ELR (cell line): ENCODE data around the gene FRMD4A.
"Not testable (repeated sequence)": the region's sequence is repeated elsewhere in the genome, so short reads cannot be mapped to it uniquely, and the experiment has no call there.

ENCODE experiments used
- DNase-seq: peaks from one replicate; pipeline ENCODE4 v3.0.0-alpha.2; 2015; ENCODE audit warnings: low read depth

The FRMD4A gene

GRCh38 chr10:13984647-13985155, 346.0 kb downstream of the FRMD4A start:
- peak; percentile 99 for DNase-seq

- no peak for DNase-seq
Observed at GRCh38 chr10:13983035-13983434, 347.7 kb downstream of the FRMD4A start.

DNA sequence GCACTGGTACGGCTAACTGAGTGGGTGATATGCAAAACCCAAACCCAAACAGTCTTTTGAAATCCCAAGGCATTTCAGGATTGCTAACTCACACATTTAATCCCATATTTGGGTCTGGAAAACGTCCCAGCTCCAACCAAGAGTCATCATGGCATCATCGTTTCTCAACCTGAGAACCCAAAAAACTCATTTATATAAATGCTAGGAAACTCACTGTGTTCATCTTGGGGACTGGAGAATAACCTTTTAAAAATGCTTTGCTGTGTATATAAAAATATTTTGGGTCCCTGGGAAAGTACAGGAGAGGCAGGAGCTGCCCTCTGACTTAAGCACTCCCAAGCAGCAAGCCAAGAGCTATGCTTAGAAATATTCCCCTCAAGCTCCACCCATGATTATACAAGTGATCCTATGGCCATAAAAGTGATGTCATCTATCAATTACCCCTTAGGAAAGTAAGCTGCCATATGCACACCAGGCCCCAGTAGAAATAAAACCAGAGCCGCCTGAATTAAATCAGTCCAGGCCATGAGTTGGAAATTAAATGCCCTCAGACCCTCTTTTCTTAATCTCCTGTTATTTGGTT, 352.1 kb downstream of the FRMD4A start:
- peak; percentile 87 for DNase-seq

DNA sequence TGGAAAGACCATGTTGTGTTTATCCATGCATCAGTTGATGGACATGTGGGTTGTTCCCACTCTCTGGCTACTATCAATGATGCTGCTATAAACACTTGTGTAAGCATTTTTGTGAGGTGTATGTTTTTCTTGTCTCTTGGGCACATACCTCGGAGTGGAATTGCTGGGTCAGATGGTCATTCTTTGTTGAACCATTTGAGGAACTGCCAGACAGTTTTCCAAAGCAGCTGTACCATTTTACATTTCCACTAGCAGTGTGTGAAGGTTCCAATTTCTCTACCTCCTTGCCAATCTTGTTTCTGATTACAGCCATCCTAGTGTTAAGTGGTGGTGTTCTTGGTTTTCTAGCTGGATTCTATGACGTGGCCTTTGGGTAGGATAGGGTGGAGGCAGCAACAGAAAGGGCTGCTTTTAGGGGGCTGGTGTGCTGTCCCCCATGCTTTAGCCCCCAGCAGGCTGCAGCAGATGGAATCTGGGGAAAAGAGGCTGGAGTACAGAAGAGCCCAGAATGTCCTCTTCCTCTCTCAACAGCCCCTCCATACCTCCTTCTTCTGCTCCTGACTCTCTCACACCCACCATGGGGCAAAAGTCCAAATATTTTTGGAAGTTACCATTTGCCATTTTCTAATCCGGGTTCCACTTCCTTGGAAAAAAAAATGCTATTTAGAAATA, 352.7 kb downstream of the FRMD4A start:
- no peak for DNase-seq

DNA sequence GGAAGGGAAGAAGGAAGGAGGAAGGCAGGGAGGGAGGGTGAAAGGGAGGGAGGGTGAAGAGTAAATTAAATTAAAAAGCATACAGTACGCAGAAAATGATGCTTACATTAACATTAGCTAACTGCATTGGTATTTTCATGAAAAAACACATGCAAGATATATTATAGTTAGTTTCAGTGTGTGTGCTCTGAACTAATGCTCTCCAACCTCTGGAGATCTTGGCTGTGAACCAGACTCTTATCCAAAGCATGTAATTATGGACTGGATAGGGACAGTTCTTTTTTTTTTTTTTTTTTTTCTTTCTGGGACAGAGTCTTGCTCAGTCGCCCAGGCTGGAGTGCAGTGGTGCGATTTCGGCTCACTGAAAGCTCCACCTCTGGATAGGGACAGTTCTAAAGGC, 357.0 kb downstream of the FRMD4A start:
- no peak for DNase-seq

DNA sequence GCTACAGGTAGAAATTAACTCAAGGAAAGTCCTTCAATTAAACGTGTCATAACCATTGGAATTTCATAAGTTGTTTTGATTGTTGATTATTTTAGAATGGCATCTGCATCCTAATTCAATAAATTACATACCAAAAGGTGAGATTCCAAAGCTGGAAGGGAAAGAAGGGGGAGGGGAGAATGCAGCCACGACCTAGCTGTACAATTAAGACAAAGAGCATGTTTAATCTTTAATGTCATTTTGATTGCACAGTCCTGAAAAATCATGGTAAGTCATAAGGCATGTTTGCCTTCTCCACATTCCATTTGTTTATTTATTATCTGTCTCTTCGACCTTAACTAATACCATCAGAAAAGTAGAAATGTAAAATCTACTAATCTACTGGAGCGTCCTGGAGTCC, 358.1 kb downstream of the FRMD4A start:
- DNase-seq, result no peak

GRCh38 chr10:13971601-13972475, 358.9 kb downstream of the FRMD4A start:
- DNase-seq, result peak; percentile 19

DNA sequence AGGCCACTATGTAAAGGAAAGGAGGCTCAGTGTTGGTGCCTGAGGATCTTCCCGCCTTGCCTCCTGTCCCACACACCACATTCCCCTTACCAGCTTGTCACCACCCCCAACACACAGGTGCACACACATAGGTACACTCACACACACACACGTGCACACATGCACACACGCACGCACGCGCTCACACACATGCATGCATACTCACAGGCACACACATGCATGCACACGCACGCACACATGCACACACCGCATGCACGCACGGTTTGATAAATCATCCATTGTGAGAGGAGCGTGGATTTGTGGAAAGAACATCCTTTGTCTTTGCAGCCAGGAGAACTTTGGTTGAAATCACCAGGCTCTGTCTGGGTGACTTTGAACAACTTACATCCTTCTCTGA, 359.8 kb downstream of the FRMD4A start:
- no peak for DNase-seq

- no peak for DNase-seq
Observed at GRCh38 chr10:13970236-13970956, 360.3 kb downstream of the FRMD4A start.

DNA sequence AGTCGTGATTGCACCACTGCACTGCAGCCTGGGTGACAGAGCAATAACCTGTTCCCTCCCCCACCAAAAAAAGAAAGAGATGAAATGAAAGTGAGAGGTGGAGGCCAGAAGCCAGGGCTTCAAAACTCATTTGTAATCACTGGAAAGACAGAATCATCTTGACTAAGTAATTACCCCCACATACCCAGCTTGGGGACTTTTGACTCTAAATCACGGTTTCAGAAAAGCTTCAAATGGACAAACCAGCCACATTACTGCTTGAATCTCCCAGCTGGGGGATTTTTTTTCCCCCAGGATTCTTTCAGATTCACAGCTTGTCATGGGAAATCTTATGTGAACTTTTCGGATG, 361.0 kb downstream of the FRMD4A start:
- no peak for DNase-seq

DNA sequence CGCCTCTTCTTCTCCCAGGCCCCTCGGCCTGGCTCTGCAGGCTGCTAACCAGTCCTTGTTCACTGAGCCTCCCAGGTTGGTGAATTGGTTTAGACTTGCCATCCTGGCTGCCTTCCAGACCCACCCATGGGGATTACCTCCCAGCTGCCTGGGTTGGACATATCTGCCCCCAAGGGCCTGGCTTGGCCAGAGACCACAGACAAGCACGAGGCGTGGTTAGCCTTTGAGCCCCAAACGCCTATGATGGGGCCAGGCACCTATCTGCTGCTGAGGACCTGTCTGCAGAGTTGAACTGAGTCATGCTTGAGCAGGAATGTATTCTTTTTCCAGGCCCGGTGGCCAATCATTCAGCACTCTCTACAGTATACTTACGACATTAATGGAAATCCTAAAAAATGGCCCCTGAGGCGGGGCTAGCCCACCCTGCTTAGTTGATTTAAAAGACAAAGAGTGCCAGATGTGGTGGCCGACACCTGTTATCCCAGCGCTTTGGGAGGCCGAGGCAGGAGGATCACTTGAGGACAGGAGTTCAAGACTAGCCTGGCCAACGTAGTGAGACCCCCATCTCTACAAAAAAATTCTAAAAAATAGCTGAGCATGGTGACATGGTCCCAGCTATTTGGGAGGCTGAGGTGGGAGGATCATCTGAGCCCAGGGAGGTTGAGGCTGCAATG, 361.5 kb downstream of the FRMD4A start:
- peak; percentile 19 for DNase-seq

GRCh38 chr10:13961853-13962252, 368.9 kb downstream of the FRMD4A start:
- DNase-seq, result no peak

GRCh38 chr10:13961097-13961496, 369.6 kb downstream of the FRMD4A start:
- DNase-seq, result peak; percentile 95

GRCh38 chr10:13960603-13961002, 370.1 kb downstream of the FRMD4A start:
- peak; percentile 33 for DNase-seq

DNA sequence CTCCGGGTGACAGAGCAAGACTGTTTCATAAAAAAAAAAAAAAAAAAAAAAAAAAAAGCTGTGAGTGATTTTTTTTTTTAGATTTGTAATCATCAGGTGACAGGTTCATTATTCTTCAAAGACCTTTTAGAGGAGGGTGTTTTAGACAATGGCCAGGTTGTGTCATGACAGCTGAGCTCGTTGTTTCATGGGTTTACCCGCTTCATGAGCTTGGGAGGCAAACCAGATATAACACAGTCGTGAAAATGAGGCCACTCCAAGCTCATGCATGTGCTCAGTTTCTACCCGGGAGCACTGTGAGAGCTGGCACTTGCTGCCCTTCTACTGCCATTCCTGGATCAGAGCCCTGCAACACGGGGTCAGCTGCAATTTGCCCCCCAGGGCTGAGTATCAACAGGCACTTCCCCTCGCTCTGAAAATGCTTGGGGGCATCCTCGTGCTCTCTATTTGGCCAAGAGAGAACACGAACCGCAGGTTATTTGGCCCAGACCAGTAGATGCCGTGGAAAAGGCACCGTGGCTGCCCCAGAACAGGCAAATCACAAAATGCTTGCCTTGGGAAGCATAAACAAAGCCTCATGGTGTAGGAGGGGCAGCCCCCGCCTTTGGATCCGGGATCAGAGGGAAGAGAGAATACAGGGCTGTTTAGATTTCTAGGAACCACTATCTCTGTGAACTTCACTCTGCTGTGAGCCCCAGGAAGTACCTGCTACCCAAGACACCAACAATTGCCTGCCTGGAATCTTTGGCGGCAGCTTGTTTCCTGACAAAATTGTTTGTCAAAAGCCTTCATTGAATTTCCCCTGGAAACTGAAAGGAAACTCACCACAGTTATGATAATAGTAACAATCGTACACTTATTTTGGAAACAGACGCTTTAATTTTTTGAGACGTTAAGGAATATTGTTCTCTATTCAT, 371.0 kb downstream of the FRMD4A start:
- DNase-seq, result no peak

DNA sequence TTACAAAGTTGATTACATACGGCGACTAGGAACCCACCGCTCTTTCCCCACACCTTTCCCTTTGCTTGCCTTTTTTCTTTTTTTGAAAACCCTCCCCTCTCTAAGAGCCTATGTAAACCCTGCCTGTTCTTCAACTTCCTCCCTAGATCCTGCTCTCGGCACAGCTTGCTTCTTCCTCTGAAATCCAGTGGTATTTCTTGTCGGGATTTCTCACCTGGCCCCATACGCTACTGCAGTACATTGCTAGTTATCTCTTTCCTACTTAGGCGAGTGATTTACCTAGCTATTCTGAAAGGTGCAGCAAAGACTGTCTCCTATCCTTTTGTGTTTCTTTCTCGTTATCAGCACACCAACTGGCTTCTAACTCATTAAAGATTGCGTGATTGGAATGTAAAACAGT, 372.9 kb downstream of the FRMD4A start:
- no peak for DNase-seq

- peak; percentile 59 for DNase-seq
Observed at GRCh38 chr10:13956826-13957225, 373.9 kb downstream of the FRMD4A start.

DNA sequence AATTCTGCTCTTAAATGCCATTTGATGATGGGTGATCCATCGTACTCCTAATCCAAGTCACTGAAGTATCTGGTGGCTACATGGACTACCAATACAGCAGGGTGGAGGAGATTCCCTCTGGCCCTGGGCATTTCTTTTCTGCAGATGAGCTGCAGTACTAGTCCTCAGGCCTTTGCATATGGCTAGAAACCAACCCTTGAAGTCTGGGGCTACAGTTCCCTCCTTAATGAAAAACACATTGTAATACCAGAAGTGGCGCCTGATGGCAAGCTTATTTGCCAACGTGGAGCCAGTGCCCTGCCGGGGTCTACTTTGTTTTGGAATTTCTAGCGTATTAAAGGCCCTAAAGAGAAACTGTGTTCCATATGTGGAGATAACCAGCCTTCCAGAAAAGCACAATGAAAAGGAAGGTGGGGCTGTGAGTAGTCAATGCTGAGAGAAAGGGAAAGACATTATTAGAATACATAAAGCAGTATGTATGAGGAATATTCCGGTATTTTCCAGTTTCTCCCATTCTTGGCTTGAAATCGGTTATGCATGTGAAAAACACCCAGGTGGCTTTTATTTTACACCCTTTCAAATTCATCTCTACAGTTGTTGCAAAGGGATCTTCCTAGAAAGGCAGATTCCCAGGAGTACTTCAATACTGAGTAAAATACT, 375.2 kb downstream of the FRMD4A start:
- DNase-seq, result no peak

DNA sequence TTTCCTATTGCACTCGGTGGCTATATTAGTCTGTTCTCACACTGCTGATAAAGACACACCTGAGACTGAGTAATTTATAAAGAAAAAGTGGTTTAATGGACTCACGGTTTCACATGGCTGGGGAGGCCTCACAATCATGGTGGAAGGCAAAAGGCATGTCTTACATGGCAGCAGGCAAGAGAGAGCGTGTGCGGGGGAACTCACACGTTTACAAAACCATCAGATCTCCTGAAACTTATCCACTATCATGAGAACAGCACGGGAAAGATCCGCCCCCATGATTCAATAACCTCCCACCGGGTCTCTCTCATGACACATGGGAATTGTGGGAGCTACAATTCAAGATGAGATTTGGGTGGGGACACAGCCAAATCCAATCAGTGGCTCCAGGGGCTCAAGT, 376.5 kb downstream of the FRMD4A start:
- DNase-seq, result not testable (repeated sequence)

- peak; percentile 69 for DNase-seq
Observed at GRCh38 chr10:13953371-13953770, 377.4 kb downstream of the FRMD4A start.
